IMR-90 (cell line): ENCODE data around the gene PSMD1. TPM values are rescaled to one million over a fixed set of nuclear protein-coding genes. Genes with fewer than 3 reads are reported as not detected.

Experiments
- ATAC-seq: fragments of 200-7000 bp; cut with Tn5 transposase; 2 replicates; pipeline ENCODE4 v1.9.1; 2020; ENCODE audit warnings: low read depth, mild to moderate bottlenecking, moderate library complexity
- BruUV-seq: library from RNA; stranded (reverse); fragments of 400-500 nt; replicated peaks from 2 replicates; lab custom pipeline; 2021; lab: Mats Ljungman, UMichigan
- CTCF ChIA-PET: fragments of 300-600 bp; formaldehyde crosslinking; extraction: SDS; loops from one replicate; lab custom pipeline; 2021; ENCODE audit warnings: antibody characterized with exemption; lab: Yijun Ruan, JAX
- POLR2A ChIA-PET: fragments of 300-600 bp; sonication (Branson Sonifier 250); formaldehyde crosslinking; loops from one replicate; lab custom pipeline; 2022; ENCODE audit warnings: antibody characterized with exemption; ENCODE audit not compliant: unreplicated experiment; lab: Charles Lee
- DNase-seq: peaks from one replicate; pipeline ENCODE4 v3.0.0; 2013
- H2AFZ ChIP-seq: replicated peaks from 2 replicates; pipeline ENCODE3; 2013; ENCODE audit warnings: low read length, mild to moderate bottlenecking; ENCODE audit not compliant: poor library complexity
- H2AK5ac ChIP-seq: 2 replicates; pipeline ENCODE4 v1.6.1; 2013; ENCODE audit warnings: low read depth, low read length, inconsistent platforms
- H2AK9ac ChIP-seq: replicated peaks from 2 replicates; pipeline ENCODE3; 2013; ENCODE audit warnings: mild to moderate bottlenecking, low read depth, low read length, moderate library complexity; ENCODE audit not compliant: poor library complexity
- H2BK120ac ChIP-seq: 2 replicates; pipeline ENCODE4 v1.6.1; 2013; ENCODE audit warnings: low read depth, low read length, inconsistent platforms
- H2BK15ac ChIP-seq: 3 replicates; pipeline ENCODE4 v1.6.1; 2013; ENCODE audit warnings: low read depth, low read length, inconsistent platforms
- H2BK20ac ChIP-seq: 2 replicates; pipeline ENCODE4 v1.6.1; 2013; ENCODE audit warnings: low read depth, mild to moderate bottlenecking, inconsistent platforms, low read length, moderate library complexity
- H2BK5ac ChIP-seq: 2 replicates; pipeline ENCODE4 v1.6.1; 2013; ENCODE audit warnings: mild to moderate bottlenecking, low read depth, low read length, inconsistent platforms; ENCODE audit not compliant: poor library complexity, severe bottlenecking
- H3K14ac ChIP-seq: replicated peaks from 2 replicates; pipeline ENCODE4 v1.6.1; 2013; ENCODE audit warnings: low read depth, low read length, inconsistent platforms
- H3K18ac ChIP-seq: 2 replicates; pipeline ENCODE4 v1.6.1; 2013; ENCODE audit warnings: low read depth, low read length, control low read depth
- H3K23ac ChIP-seq: 2 replicates; pipeline ENCODE4 v1.6.1; 2013; ENCODE audit warnings: low read depth, low read length, inconsistent platforms
- H3K27ac ChIP-seq: 2 replicates; pipeline ENCODE4 v1.5.1; 2013; ENCODE audit warnings: mild to moderate bottlenecking, control low read depth, low read length; ENCODE audit not compliant: insufficient read depth
- H3K27me3 ChIP-seq: 2 replicates; pipeline ENCODE4 v1.6.1; 2013; ENCODE audit warnings: low read length; ENCODE audit not compliant: control insufficient read depth, insufficient read depth
- H3K36me3 ChIP-seq: 2 replicates; pipeline ENCODE4 v1.6.1; 2013; ENCODE audit warnings: low read length, mixed read lengths; ENCODE audit not compliant: control insufficient read depth, insufficient read depth
- H3K4ac ChIP-seq: 2 replicates; pipeline ENCODE4 v1.6.1; 2013; ENCODE audit warnings: low read depth, low read length, inconsistent platforms
- H3K4me1 ChIP-seq: 2 replicates; pipeline ENCODE4 v1.6.1; 2013; ENCODE audit warnings: low read length, mixed read lengths; ENCODE audit not compliant: control insufficient read depth, insufficient read depth
- H3K4me2 ChIP-seq: 2 replicates; pipeline ENCODE4 v1.6.1; 2013; ENCODE audit warnings: low read depth, mild to moderate bottlenecking, control low read depth, low read length, moderate library complexity
- H3K4me3 ChIP-seq: 2 replicates; pipeline ENCODE4 v1.5.1; 2013; ENCODE audit warnings: low read depth, mild to moderate bottlenecking, control low read depth, low read length, moderate library complexity; ENCODE audit not compliant: insufficient read depth
- H3K56ac ChIP-seq: 2 replicates; pipeline ENCODE4 v1.6.1; 2013; ENCODE audit warnings: low read length, inconsistent platforms; ENCODE audit not compliant: insufficient read depth; ENCODE audit errors: extremely low read depth
- H3K79me1 ChIP-seq, 2 experiments: 2 replicates each; pipeline ENCODE4 v1.6.1; 2013; ENCODE audit warnings: low read length in 2 of 2, inconsistent platforms in 1 of 2, low read depth in 1 of 2
- H3K9ac ChIP-seq: 2 replicates; pipeline ENCODE4 v1.6.1; 2013; ENCODE audit warnings: low read depth, low read length, control low read depth
- H3K9me1 ChIP-seq: 2 replicates; pipeline ENCODE4 v1.6.1; 2013; ENCODE audit warnings: low read length, inconsistent platforms; ENCODE audit not compliant: insufficient read depth
- H3K9me3 ChIP-seq: 2 replicates; pipeline ENCODE4 v1.6.1; 2013; ENCODE audit warnings: low read length; ENCODE audit not compliant: control insufficient read depth, insufficient read depth
- H4K20me1 ChIP-seq: 2 replicates; pipeline ENCODE4 v1.6.1; 2013; ENCODE audit warnings: low read length, inconsistent platforms; ENCODE audit not compliant: insufficient read depth
- H4K5ac ChIP-seq: 2 replicates; pipeline ENCODE4 v1.6.1; 2013; ENCODE audit warnings: mild to moderate bottlenecking, low read depth, low read length, control low read depth
- H4K8ac ChIP-seq, 2 experiments: 2 replicates each; pipeline ENCODE4 v1.6.1; 2013; ENCODE audit warnings: low read depth in 2 of 2, low read length in 2 of 2, control low read depth in 1 of 2, inconsistent platforms in 1 of 2
- H4K91ac ChIP-seq: 2 replicates; pipeline ENCODE4 v1.6.1; 2013; ENCODE audit warnings: low read depth, low read length, inconsistent platforms; ENCODE audit not compliant: insufficient read depth
- CEBPB ChIP-seq: IDR thresholded peaks from 2 replicates; pipeline ENCODE4 v1.6.1; 2012; ENCODE audit warnings: low read depth, low read length, improper control_type of control experiment
- MAFK ChIP-seq: IDR thresholded peaks from 2 replicates; pipeline ENCODE4 v1.6.1; 2012; ENCODE audit warnings: low read depth, low read length, improper control_type of control experiment
- MXI1 ChIP-seq: IDR thresholded peaks from 2 replicates; pipeline ENCODE4 v1.6.1; 2012; ENCODE audit warnings: low read depth, mild to moderate bottlenecking, low read length, moderate library complexity, borderline replicate concordance
- WGBS, 2 experiments: methylation state at CpG; one replicate each; pipeline versions ENCODE4 v1.1.5 to v1.1.7; 2013; ENCODE audit warnings: missing lambda C conversion rate in 2 of 2; ENCODE audit not compliant: insufficient read length in 1 of 2; ENCODE audit errors: extremely low coverage in 2 of 2; 5-methylcytosine and 5-hydroxymethylcytosine counted together
- dilution Hi-C: fragments of 300-500 bp; cut with HindIII; formaldehyde crosslinking; loops from one replicate; pipeline ENCODE4 v1.14.3; 2018; ENCODE audit warnings: low sequenced_read_pairs; ENCODE audit not compliant: unreplicated experiment
- in situ Hi-C: fragments of 300-500 bp; cut with MboI; formaldehyde crosslinking; loops from 3 replicates; pipeline ENCODE4 v1.14.3; 2019; ENCODE audit warnings: low sequenced_read_pairs, inconsistent platforms, mixed read lengths
- intact Hi-C: fragments of 100-400 bp; cut with micrococcal nuclease; formaldehyde crosslinking; loops from 2 replicates; pipeline ENCODE4 v1.10.0; 2022
- polyA plus RNA-seq, 3 experiments: library from polyadenylated mRNA; depleted of rRNA; stranded (reverse); fragments of >200 nt; gene quantifications; 2 replicates each; pipeline ENCODE4 v1.2.3, GENCODE V29; 2012; ENCODE audit warnings: low replicate concordance in 1 of 3
- total RNA-seq: library from RNA; depleted of rRNA; stranded (reverse); fragments of >200 nt; gene quantifications from 2 replicates; pipeline ENCODE4 v1.2.3, GENCODE V29; 2012

PSMD1 gene
- total and polyA plus RNA-seq, 2 of the 4 experiments (the other 2 are of a cell fraction), result 89.8 to 181 TPM

GRCh38 chr2:231039294-231039664 lies 17.4 kb upstream of the PSMD1 start:
- H4K8ac ChIP-seq, result no peak overlapping the region
- no peak overlapping the region for H2AFZ ChIP-seq
- H3K4me1 ChIP-seq, result no peaks in the 10 kb centered on the region
- H3K4me2 ChIP-seq, result no peak overlapping the region
- H4K91ac ChIP-seq, result no peak overlapping the region
- no peaks in the 10 kb centered on the region for H3K79me1 ChIP-seq
- H3K9me3 ChIP-seq, result peaks cover 3% of the 10 kb centered on the region; the same call in 1 of the 2 replicates
- DNase-seq (no peak), ATAC-seq (no peak)
- H3K4ac ChIP-seq, result no peak overlapping the region
- H3K56ac ChIP-seq, result no peak overlapping the region
- H3K36me3 ChIP-seq, result no peaks in the 10 kb centered on the region
- POLR2A ChIA-PET, result no interaction called here
- no peak overlapping the region for H3K27ac ChIP-seq
- no peak overlapping the region for H4K5ac ChIP-seq
- TF ChIP-seq CEBPB (no peak), MAFK (no peak), MXI1 (no peak)
- no peak overlapping the region for H2BK15ac ChIP-seq
- no peak overlapping the region for H3K23ac ChIP-seq
- no peak overlapping the region for H2BK5ac ChIP-seq
- in situ Hi-C loops (no loop called here), dilution Hi-C loops (no loop called here), intact Hi-C loops (no loop called here)
- CTCF ChIA-PET, result no interaction called here
- WGBS, 2 experiments, result no CpG with 5 or more reads among the region's 6 CpGs
- no peak overlapping the region for H3K18ac ChIP-seq
- no peak overlapping the region for H2AK9ac ChIP-seq
- no peak overlapping the region for H3K14ac ChIP-seq
- no peak overlapping the region for H2AK5ac ChIP-seq
- H2BK120ac ChIP-seq, result no peak overlapping the region
- H3K27me3 ChIP-seq, result peaks cover 71% of the 10 kb centered on the region
- H2BK20ac ChIP-seq, result no peak overlapping the region
- no TSS peak for BruUV-seq
- no peak overlapping the region for H3K4me3 ChIP-seq
- no peaks in the 10 kb centered on the region; the same call in 1 of the 2 replicates for H3K9me1 ChIP-seq
- no peaks in the 10 kb centered on the region for H4K20me1 ChIP-seq
- no peak overlapping the region for H3K9ac ChIP-seq
